Endothelial cell of umbilical vein (primary cell): Measurements from ENCODE around the gene TMPRSS6. TPM values are rescaled to one million over a fixed set of nuclear protein-coding genes. Genes with fewer than 3 reads are reported as not detected.

Source experiments
- BruUV-seq: library from RNA; stranded (reverse); fragments of 400-500 nt; replicated peaks from 2 replicates; lab custom pipeline; 2021; lab: Mats Ljungman, UMichigan
- CTCF ChIA-PET: fragments of 300-600, 350-600 bp; sonication (Branson Sonifier 250); formaldehyde crosslinking; loops from one replicate; lab custom pipeline; 2021; ENCODE audit warnings: antibody characterized with exemption, inconsistent platforms; lab: Charles Lee
- POLR2A ChIA-PET: fragments of 300-600, 350-600 bp; sonication (Branson Sonifier 250); formaldehyde crosslinking; loops from one replicate; lab custom pipeline; 2021; ENCODE audit warnings: antibody characterized with exemption, inconsistent platforms; lab: Charles Lee
- DNase-seq: peaks from one replicate; pipeline ENCODE4 v3.0.0-alpha.2; 2011; ENCODE audit warnings: low read depth, low spot score
- FAIRE-seq: peaks from 2 replicates; lab custom pipeline; 2011; peaks lifted over from hg19 to GRCh38; lab: Jason Lieb, UNC
- H2AFZ ChIP-seq: 2 replicates; pipeline ENCODE4 v1.6.0; 2012; ENCODE audit warnings: low read depth, low read length, control low read depth, inconsistent platforms
- H3K27ac ChIP-seq: 2 replicates; pipeline ENCODE4 v1.5.1; 2011; ENCODE audit warnings: low read depth, mild to moderate bottlenecking, control low read depth, low read length, moderate library complexity; ENCODE audit not compliant: insufficient read depth
- H3K27me3 ChIP-seq, 2 experiments: 2 replicates each; pipeline versions ENCODE4 v1.6.0 to v1.6.1; 2011; ENCODE audit warnings: low read length in 2 of 2, mixed read lengths in 1 of 2; ENCODE audit not compliant: control insufficient read depth in 2 of 2, insufficient read depth in 2 of 2
- H3K36me3 ChIP-seq, 2 experiments: 2 replicates in 1 of 2; 3 replicates in 1 of 2; pipeline ENCODE4 v1.5.1; 2011; ENCODE audit warnings: low read length in 2 of 2, mild to moderate bottlenecking in 1 of 2, moderate library complexity in 1 of 2; ENCODE audit not compliant: control insufficient read depth in 2 of 2, insufficient read depth in 2 of 2; ENCODE audit errors: extremely low read depth in 1 of 2
- H3K4me1 ChIP-seq: 3 replicates; pipeline ENCODE4 v1.5.1; 2011; ENCODE audit warnings: mild to moderate bottlenecking, low read length; ENCODE audit not compliant: control insufficient read depth, insufficient read depth; ENCODE audit errors: extremely low read depth
- H3K4me2 ChIP-seq: 2 replicates; pipeline ENCODE4 v1.6.1; 2011; ENCODE audit warnings: low read length, control low read depth, mixed read lengths; ENCODE audit not compliant: insufficient read depth
- H3K4me3 ChIP-seq, 3 experiments: fragments of 200-600 bp in 1 of 3; sonication (generic), shearing (Covaris generic) in 1 of 3; replicated peaks in 1 of 3; 2 replicates each; pipeline ENCODE4 v1.5.1; 2011 to 2016; ENCODE audit warnings: control low read depth in 3 of 3, low read length in 3 of 3, mild to moderate bottlenecking in 2 of 3, inconsistent platforms in 1 of 3, low read depth in 1 of 3, moderate library complexity in 1 of 3; ENCODE audit not compliant: insufficient read depth in 1 of 3
- H3K79me2 ChIP-seq: 2 replicates; pipeline ENCODE4 v1.6.0; 2012; ENCODE audit warnings: low read length, inconsistent platforms; ENCODE audit not compliant: control insufficient read depth, insufficient read depth
- H3K9ac ChIP-seq: replicated peaks from 2 replicates; pipeline ENCODE3; 2011; ENCODE audit warnings: low read length, control low read depth; ENCODE audit not compliant: insufficient read depth; ENCODE audit errors: extremely low read depth
- H3K9me1 ChIP-seq: replicated peaks from 3 replicates; pipeline ENCODE4 v1.6.0; 2011; ENCODE audit warnings: mild to moderate bottlenecking, low read length; ENCODE audit not compliant: control insufficient read depth, insufficient read depth; ENCODE audit errors: extremely low read depth
- H3K9me3 ChIP-seq: replicated peaks from 2 replicates; pipeline ENCODE4 v1.5.1; 2012; ENCODE audit warnings: low read length, inconsistent platforms; ENCODE audit not compliant: control insufficient read depth, insufficient read depth
- H4K20me1 ChIP-seq: replicated peaks from 2 replicates; pipeline ENCODE3; 2011; ENCODE audit warnings: mild to moderate bottlenecking, low read length; ENCODE audit not compliant: control insufficient read depth, insufficient read depth; ENCODE audit errors: extremely low read depth
- CTCF ChIP-seq, 2 donors: IDR thresholded peaks; 1 replicate in 1 of 2; 2 replicates in 1 of 2; pipeline ENCODE4 v1.5.1; 2011; ENCODE audit warnings: low read length in 2 of 2, mild to moderate bottlenecking in 2 of 2, moderate library complexity in 2 of 2, control low read depth in 1 of 2, inconsistent platforms in 1 of 2, low read depth in 1 of 2; ENCODE audit not compliant: insufficient read depth in 1 of 2; ENCODE audit errors: extremely low read depth in 1 of 2
- EZH2 ChIP-seq: IDR thresholded peaks from 2 replicates; pipeline ENCODE4 v1.6.1; 2012; ENCODE audit warnings: borderline replicate concordance, low read depth, mild to moderate bottlenecking, moderate library complexity, low read length, inconsistent platforms; ENCODE audit not compliant: severe bottlenecking
- FOS ChIP-seq: IDR thresholded peaks from 2 replicates; pipeline ENCODE4 v1.6.1; 2011; ENCODE audit warnings: mild to moderate bottlenecking, low read length, moderate library complexity, borderline replicate concordance; ENCODE audit not compliant: insufficient read depth
- GATA2 ChIP-seq: IDR thresholded peaks from 2 replicates; pipeline ENCODE4 v1.7.0; 2011; ENCODE audit warnings: low read depth, mild to moderate bottlenecking, moderate library complexity, mixed read lengths, low read length; ENCODE audit not compliant: insufficient read length, insufficient read depth
- JUN ChIP-seq: IDR thresholded peaks from 2 replicates; pipeline ENCODE4 v1.6.1; 2011; ENCODE audit warnings: borderline replicate concordance, low read depth; ENCODE audit not compliant: insufficient read length, insufficient read depth
- MAX ChIP-seq: IDR thresholded peaks from 2 replicates; pipeline ENCODE4 v1.6.1; 2011; ENCODE audit not compliant: insufficient read depth, insufficient read length
- MYC ChIP-seq: IDR thresholded peaks from one replicate; pipeline ENCODE4 v1.6.1; 2011; ENCODE audit warnings: mild to moderate bottlenecking, low read depth, low read length
- POLR2A ChIP-seq: IDR thresholded peaks from 2 replicates; pipeline ENCODE4 v1.6.1; 2012; ENCODE audit warnings: low read depth, mild to moderate bottlenecking, control low read depth, low read length
- POLR2AphosphoS5 ChIP-seq: IDR thresholded peaks from 2 replicates; pipeline ENCODE4 v1.6.1; 2012; ENCODE audit warnings: low read depth, mild to moderate bottlenecking, control low read depth, low read length, moderate library complexity; ENCODE audit not compliant: insufficient read depth
- dilution Hi-C: fragments of 300-500 bp; cut with MboI; formaldehyde crosslinking; loops from one replicate; pipeline ENCODE4 v1.15.0; 2019; ENCODE audit warnings: low sequenced_read_pairs; ENCODE audit not compliant: extremely low pct_ligation_motif_present
- intact Hi-C: fragments of 100-400 bp; cut with micrococcal nuclease; formaldehyde crosslinking; loops from one replicate; pipeline ENCODE4 v1.10.0; 2022
- polyA plus RNA-seq, 4 experiments: library from polyadenylated mRNA; depleted of rRNA in 3 of 4; stranded (reverse) in 3 of 4; unstranded in 1 of 4; fragments of >200 nt; gene quantifications; 2 replicates each; pipeline versions ENCODE4 v1.2.1 to v1.2.3, GENCODE V29; 2011 to 2012; ENCODE audit warnings: missing spikeins in 1 of 4
- total RNA-seq: library from RNA; stranded (reverse); gene quantifications from 2 replicates; pipeline ENCODE4 v1.2.3, GENCODE V29; 2021

TMPRSS6 gene
- total and polyA plus RNA-seq, 2 donors (not counting 3 experiments of a cell fraction or from before 2014, with no cell fraction given) = not detected

GRCh38 chr22:37154925-37155712 is 45.6 kb upstream of the TMPRSS6 start:
- POLR2A ChIA-PET = no interaction called here
- Histone ChIP-seq H3K9me1 (no peaks in the 10 kb centered on the region), H3K4me3 (no peak overlapping the region), H2AFZ (no peak overlapping the region), H3K79me2 (no peaks in the 10 kb centered on the region), H3K9me3 (no peaks in the 10 kb centered on the region), H3K27ac (no peak overlapping the region), H3K27me3 (peaks cover 0 to 5% of the 10 kb centered on the region in 2 experiments), H3K4me1 (no peaks in the 10 kb centered on the region), H3K4me2 (no peak overlapping the region), H3K36me3 (no peaks in the 10 kb centered on the region), H4K20me1 (no peaks in the 10 kb centered on the region), H3K9ac (no peak overlapping the region)
- FAIRE-seq (peak; percentile 44), DNase-seq (no peak)
- intact Hi-C loops = no loop called here
- no peak for TF ChIP-seq JUN
- TF ChIP-seq MAX = no peak
- no peak for TF ChIP-seq FOS
- TF ChIP-seq MYC = no peak
- no peak for TF ChIP-seq POLR2A
- no peak for TF ChIP-seq CTCF (IDR thresholded peaks at IDR 0.05; ENCODE audit: extremely low read depth in 1 of 2, insufficient read depth in 1 of 2, low read depth in 1 of 2, low read length in 2 of 2)
- TF ChIP-seq POLR2AphosphoS5 = no peak
- TF ChIP-seq EZH2 = no peak
- no peak for TF ChIP-seq GATA2
- dilution Hi-C loops = no loop called here
- CTCF ChIA-PET = no interaction called here
- BruUV-seq = no TSS peak
